Loucy (cell line): ENCODE data around the gene OSBPL9.

Source experiments
- CTCF ChIP-seq: fragments of 200-600 bp; sonication (generic); conservative IDR thresholded peaks from 2 replicates; pipeline ENCODE4 v1.5.1; 2014; ENCODE audit warnings: mild to moderate bottlenecking, antibody characterized with exemption, low read length
- EZH2phosphoT487 ChIP-seq: fragments of 200-600 bp; IDR thresholded peaks from 2 replicates; pipeline ENCODE4 v1.6.1; 2018; ENCODE audit warnings: antibody characterized with exemption, mild to moderate bottlenecking, moderate library complexity, borderline replicate concordance

DNA sequence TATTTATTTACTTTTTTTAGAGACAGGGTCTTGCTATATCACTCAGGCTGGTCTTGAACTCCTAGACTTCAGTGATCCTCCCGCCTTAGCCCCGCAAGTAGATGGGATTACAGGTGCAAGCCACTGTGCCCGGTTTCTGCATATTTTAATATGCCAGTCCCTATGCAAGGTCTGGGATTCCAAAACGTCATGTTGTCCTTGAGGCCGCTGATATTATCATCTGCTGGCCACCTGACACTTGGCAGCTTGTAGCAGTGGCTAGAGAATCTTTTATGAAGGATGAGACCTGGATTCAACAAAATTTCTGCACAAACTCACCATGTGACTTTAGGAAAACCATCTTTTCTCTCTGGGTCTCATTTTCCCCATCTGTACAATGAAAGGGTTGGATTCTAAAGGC lies 32.9 kb upstream of the OSBPL9 start:
- no peak for TF ChIP-seq CTCF
- TF ChIP-seq EZH2phosphoT487: no peak
